Measurements from ENCODE around the gene DEFB121.

- TF ChIP-seq CTCF (IDR thresholded peaks at IDR 0.05; ENCODE audit: insufficient read depth, low read length, poor library complexity, severe bottlenecking), result no peak
- TF ChIP-seq EZH2phosphoT487 (conservative IDR thresholded peaks at IDR 0.05; ENCODE audit: low read length), result no peak
These were observed at the start of gene DEFB121 for GRCh38 chr20:31406115-31406514.
